ENCODE data around the gene KANK4. TPM values are rescaled to one million over a fixed set of nuclear protein-coding genes. Genes with fewer than 3 reads are reported as not detected.

Gene KANK4
- total RNA-seq, result under 0.01 TPM in 2 replicates

DNA sequence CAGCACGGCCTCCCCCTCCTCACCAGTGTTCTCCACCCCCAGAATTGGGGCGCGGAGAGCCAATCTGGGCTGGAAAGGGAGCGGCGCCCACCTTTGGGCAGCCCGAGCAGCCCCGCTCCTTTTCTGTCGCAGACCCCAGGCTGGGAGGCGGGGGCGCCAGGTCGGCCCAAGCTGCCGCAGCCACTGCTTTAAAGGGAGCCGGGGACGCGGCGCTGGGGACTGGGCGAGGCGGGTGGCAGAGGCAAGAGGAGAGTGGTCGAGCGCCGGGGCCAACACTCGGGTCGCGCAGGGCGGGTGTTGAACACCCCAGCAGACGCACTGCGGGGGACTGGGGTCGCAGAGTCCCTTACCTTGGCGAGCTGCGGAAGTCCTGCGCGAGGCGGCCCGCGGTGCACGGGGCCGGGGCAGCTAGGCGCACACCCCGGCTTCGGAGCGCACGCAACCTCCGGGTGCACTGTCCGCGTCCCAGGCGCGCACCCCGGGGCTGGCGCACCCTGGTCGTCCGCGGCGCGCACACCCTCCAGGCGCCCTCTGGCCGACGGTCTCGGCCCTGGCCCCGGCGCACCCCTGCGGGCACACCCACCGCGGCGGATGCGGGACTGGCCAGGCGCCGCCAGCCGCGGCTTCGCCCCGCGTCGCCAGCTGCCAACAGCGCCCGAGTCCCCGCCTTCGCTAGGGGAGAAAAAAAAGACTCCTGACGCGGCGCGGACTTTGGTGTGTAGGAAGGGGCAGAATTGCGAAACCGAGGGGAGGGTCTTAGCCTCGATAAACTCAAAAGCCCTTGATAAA, at the start of gene KANK4:
Gene KANK4, minus strand, starts transcription at position 679 of the 789 bp plus-strand sequence. CDS start 37,870 bp downstream, outside the sequence.
- Histone ChIP-seq H3K4me1 (ENCODE audit: insufficient read depth, low read length) (peaks cover 2% of the 10 kb centered on the region), H3K36me3 (ENCODE audit: insufficient read depth, low read length) (no peaks in the 10 kb centered on the region), H3K27me3 (ENCODE audit: insufficient read depth, low read length) (peaks cover 30% of the 10 kb centered on the region), H3K9me3 (ENCODE audit: low read depth, low read length) (no peaks in the 10 kb centered on the region), H4K20me1 (ENCODE audit: insufficient read depth, low read length) (no peaks in the 10 kb centered on the region), H2AFZ (ENCODE audit: low read length) (no peak within 1 kb of the TSS), H3K4me3 (ENCODE audit: insufficient read depth, low read length) (no peak within 1 kb of the TSS), H3K79me2 (ENCODE audit: insufficient read depth, low read length) (no peaks in the 10 kb centered on the region), H3K4me2 (ENCODE audit: insufficient read depth, low read length) (no peak within 1 kb of the TSS), H3K27ac (ENCODE audit: low read depth, low read length) (no peak within 1 kb of the TSS)
- TF ChIP-seq, protein P1, sequence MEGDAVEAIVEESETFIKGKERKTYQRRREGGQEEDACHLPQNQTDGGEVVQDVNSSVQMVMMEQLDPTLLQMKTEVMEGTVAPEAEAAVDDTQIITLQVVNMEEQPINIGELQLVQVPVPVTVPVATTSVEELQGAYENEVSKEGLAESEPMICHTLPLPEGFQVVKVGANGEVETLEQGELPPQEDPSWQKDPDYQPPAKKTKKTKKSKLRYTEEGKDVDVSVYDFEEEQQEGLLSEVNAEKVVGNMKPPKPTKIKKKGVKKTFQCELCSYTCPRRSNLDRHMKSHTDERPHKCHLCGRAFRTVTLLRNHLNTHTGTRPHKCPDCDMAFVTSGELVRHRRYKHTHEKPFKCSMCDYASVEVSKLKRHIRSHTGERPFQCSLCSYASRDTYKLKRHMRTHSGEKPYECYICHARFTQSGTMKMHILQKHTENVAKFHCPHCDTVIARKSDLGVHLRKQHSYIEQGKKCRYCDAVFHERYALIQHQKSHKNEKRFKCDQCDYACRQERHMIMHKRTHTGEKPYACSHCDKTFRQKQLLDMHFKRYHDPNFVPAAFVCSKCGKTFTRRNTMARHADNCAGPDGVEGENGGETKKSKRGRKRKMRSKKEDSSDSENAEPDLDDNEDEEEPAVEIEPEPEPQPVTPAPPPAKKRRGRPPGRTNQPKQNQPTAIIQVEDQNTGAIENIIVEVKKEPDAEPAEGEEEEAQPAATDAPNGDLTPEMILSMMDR (IDR thresholded peaks at IDR 0.05; ENCODE audit: extremely low read depth, low read depth, low read length), result no peak
- DNase-seq (ENCODE audit: insufficient read length, low spot score, missing footprints), result no peak

DNA sequence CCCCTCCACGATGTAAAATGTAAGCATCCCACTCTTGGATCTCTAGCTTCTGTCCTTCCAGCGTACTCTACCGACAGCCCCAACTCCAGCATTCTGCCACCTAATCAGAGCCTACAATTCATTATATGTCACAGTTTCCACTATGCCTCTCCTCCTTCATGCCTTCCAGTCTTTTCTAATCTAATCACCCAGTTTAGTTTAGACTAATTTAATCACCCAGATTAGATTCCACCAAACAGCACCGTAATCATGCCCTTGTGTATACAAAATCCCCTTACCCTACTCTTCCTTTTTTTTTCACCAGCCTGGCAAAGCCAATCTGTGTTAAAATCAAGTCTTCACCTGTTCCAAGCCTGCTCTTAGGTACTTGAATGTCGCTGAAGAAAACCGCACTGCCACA, 49.8 kb upstream of the KANK4 start:
- H3K9me3 ChIP-seq (ENCODE audit: low read depth, low read length), result no peaks in the 10 kb centered on the region
- H3K27ac ChIP-seq (ENCODE audit: low read depth, low read length), result no peak overlapping the region
- peaks cover 2% of the 10 kb centered on the region for H3K27me3 ChIP-seq (ENCODE audit: insufficient read depth, low read length)
- H3K36me3 ChIP-seq (ENCODE audit: insufficient read depth, low read length), result no peaks in the 10 kb centered on the region
- TF ChIP-seq, protein P1 (IDR thresholded peaks at IDR 0.05; ENCODE audit: extremely low read depth, low read depth, low read length), result no peak
- H2AFZ ChIP-seq (ENCODE audit: low read length), result no peak overlapping the region
- DNase-seq (ENCODE audit: insufficient read length, low spot score, missing footprints), result no peak
- H4K20me1 ChIP-seq (ENCODE audit: insufficient read depth, low read length), result no peaks in the 10 kb centered on the region
- H3K4me2 ChIP-seq (ENCODE audit: insufficient read depth, low read length), result no peak overlapping the region
- no peaks in the 10 kb centered on the region for H3K79me2 ChIP-seq (ENCODE audit: insufficient read depth, low read length)
- no peaks in the 10 kb centered on the region for H3K4me1 ChIP-seq (ENCODE audit: insufficient read depth, low read length)
- no peak overlapping the region for H3K4me3 ChIP-seq (ENCODE audit: insufficient read depth, low read length)

DNA sequence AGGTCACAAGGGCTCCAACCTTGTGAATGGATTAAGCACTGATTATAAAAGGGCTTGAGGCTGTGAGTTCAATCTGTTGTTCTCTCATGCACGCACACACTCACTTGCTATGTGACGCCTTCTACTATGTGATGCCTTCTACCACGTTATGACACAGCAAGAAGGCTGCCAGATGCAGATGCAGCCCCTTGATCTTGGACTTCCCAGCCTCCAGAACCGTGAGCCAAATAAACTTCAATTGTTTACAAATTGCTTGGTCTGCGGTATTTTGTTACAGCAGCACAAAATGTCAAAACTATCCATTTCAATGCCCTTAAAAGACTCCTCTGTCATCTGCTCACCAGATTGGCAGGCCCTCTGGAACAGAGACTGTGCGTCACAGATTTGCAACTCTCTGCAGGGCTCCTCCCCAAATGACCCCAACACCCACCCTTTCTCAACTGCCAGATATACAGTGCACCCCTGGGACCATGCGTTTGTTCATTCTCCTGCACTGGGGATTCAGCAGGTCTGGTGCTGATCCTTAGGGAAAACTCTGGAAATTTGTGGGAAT, 47.8 kb upstream of the KANK4 start:
- no peak overlapping the region for H2AFZ ChIP-seq (ENCODE audit: low read length)
- no peak overlapping the region for H3K4me2 ChIP-seq (ENCODE audit: insufficient read depth, low read length)
- no peaks in the 10 kb centered on the region for H3K9me3 ChIP-seq (ENCODE audit: low read depth, low read length)
- DNase-seq (ENCODE audit: insufficient read length, low spot score, missing footprints), result no peak
- no peaks in the 10 kb centered on the region for H4K20me1 ChIP-seq (ENCODE audit: insufficient read depth, low read length)
- H3K36me3 ChIP-seq (ENCODE audit: insufficient read depth, low read length), result no peaks in the 10 kb centered on the region
- H3K27ac ChIP-seq (ENCODE audit: low read depth, low read length), result no peak overlapping the region
- H3K79me2 ChIP-seq (ENCODE audit: insufficient read depth, low read length), result no peaks in the 10 kb centered on the region
- peaks cover 2% of the 10 kb centered on the region for H3K27me3 ChIP-seq (ENCODE audit: insufficient read depth, low read length)
- H3K4me1 ChIP-seq (ENCODE audit: insufficient read depth, low read length), result no peaks in the 10 kb centered on the region
- TF ChIP-seq, protein P1 (IDR thresholded peaks at IDR 0.05; ENCODE audit: extremely low read depth, low read depth, low read length), result no peak
- no peak overlapping the region for H3K4me3 ChIP-seq (ENCODE audit: insufficient read depth, low read length)

DNA sequence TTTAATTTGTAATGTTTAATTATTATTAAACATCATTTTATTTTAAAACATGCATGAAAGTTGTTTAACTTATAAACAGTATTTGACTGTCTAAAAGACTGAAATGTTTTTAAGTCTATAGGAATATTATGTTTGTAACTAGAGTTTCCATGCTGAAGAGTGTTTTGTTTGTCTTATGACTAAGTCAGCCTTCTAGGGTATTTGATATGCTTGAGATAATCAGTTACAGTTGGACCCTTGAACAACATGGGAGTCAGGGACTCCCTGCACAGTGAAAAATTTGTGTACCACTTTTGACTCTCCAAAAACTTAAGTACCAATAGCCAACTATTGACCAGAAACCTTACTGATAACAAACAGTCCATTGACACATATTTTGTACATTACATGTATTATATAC, 45.5 kb upstream of the KANK4 start:
- no peak for DNase-seq (ENCODE audit: insufficient read length, low spot score, missing footprints)

More for the DNA sequence above, 45.5 kb upstream of the KANK4 start:
- Histone ChIP-seq H3K27me3 (ENCODE audit: insufficient read depth, low read length) (no peaks in the 10 kb centered on the region), H2AFZ (ENCODE audit: low read length) (no peak overlapping the region), H3K27ac (ENCODE audit: low read depth, low read length) (no peak overlapping the region), H4K20me1 (ENCODE audit: insufficient read depth, low read length) (no peaks in the 10 kb centered on the region), H3K79me2 (ENCODE audit: insufficient read depth, low read length) (no peaks in the 10 kb centered on the region), H3K4me2 (ENCODE audit: insufficient read depth, low read length) (no peak overlapping the region), H3K4me3 (ENCODE audit: insufficient read depth, low read length) (no peak overlapping the region), H3K4me1 (ENCODE audit: insufficient read depth, low read length) (no peaks in the 10 kb centered on the region), H3K36me3 (ENCODE audit: insufficient read depth, low read length) (no peaks in the 10 kb centered on the region), H3K9me3 (ENCODE audit: low read depth, low read length) (no peaks in the 10 kb centered on the region)
- TF ChIP-seq, protein P1 (IDR thresholded peaks at IDR 0.05; ENCODE audit: extremely low read depth, low read depth, low read length), result no peak
